GM19351 (cell line): ENCODE data around the gene PRKAB1.
"Not testable (repeated sequence)": the region's sequence is repeated elsewhere in the genome, so short reads cannot be mapped to it uniquely, and the experiment has no call there.

Source experiments
- ATAC-seq: cut with Tn5 transposase; IDR thresholded peaks from one replicate; pipeline ENCODE4 v1.9.1; 2021; ENCODE audit warnings: mild to moderate bottlenecking, moderate library complexity; ENCODE audit not compliant: unreplicated experiment

Gene PRKAB1, protein sequence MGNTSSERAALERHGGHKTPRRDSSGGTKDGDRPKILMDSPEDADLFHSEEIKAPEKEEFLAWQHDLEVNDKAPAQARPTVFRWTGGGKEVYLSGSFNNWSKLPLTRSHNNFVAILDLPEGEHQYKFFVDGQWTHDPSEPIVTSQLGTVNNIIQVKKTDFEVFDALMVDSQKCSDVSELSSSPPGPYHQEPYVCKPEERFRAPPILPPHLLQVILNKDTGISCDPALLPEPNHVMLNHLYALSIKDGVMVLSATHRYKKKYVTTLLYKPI

DNA sequence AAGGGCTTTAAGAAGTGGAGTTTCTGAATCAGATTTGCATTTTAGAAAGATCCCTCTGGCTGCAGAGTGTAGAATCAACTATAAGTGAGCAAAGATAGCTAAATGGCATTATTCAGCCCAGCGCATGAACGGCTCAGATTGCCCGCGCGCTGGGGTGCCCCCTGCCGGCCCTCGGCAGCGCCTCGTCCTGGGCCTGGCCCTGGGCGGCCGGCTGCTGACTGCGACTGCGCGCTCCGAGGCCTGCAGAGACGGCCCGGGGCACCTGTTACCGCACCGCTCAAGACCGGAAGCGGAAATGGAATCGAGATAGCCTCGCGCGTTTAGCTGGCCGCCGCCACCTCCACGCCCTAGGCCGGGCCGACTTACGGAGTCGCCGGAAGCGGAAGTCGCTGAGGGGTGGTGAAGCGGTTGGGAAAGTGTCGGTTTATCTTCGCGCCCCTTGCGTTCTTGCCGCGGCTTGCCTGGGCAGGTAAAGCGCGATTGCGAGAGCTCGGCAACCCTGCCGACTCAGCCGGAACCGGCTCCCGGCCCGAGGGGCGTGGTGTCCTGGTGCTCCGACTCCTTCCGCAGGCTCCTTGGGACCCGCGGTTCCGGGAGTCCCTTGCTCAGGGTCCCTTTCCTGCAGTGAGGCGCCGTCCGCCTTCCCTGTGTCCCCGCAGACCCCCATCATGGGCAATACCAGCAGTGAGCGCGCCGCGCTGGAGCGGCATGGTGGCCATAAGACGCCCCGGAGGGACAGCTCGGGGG lies at the start of gene PRKAB1:
PRKAB1 (plus strand) TSS at position 557 of the 747 bp plus-strand sequence; CDS start at position 669, 112 bp downstream.
- peak; percentile 88 for ATAC-seq

DNA sequence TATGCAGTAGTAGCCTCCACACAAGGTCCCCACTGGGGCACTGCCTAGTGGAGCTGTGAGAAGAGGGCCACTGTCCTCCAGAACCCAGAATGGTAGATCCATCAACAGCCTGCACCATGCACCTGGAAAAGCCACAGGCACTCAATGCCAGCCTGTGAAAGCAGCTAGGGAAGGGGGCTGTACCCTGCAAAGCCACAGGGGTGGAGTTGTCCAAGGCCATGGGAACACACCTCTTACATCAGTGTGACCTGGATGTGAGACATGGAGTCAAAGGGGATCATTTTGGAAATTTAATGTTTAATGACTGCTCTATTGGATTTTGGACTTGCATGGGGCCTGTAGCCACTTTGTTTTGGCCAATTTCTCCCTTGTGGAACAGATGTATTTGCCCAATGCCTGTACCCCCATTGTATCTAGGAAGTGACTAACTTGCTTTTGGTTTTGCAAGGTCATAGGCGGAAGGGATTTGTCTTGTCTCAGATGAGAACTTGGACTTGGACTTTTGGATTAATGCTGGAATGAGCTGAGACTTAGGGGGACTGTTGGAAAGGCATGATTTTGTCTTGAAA lies 49.5 kb upstream of the PRKAB1 start:
- ATAC-seq = not testable (repeated sequence)

DNA sequence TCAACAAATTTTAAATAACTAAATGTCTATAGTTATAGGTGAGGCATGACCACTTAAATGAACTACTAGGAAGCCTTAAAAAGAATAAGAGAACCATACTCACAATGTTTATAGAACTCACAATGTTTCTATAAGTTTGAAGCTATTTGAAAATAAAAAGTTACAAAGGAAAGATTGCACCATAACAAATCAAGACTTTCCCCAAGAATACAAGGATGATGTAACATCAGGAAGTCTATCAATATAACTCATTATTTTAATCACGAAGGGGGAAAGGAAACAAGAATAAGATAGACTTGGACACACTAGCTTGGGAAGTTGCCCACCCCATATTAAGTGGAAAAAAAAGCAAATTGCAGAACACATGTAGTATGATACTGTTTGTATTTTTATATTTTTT lies 47.4 kb upstream of the PRKAB1 start:
- no peak for ATAC-seq

DNA sequence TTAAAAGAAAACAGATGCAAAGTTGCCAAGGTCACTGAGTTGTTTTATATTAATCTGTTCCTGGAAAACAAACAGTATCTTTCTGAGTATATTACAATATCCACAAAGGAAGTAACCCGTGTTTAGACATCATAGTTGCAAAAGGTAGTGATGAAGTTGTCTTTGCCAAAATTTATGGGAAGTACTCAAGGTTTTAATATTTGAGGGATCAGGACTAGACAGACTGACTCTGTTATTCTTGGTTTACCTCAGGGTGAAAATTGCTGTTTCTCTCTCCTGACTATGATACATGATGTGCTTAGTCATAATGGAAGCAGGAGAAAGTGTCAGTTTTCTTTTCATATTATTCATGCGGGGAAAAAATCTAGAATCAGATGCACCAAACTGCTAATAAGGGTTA lies 46.1 kb upstream of the PRKAB1 start:
- no peak for ATAC-seq

DNA sequence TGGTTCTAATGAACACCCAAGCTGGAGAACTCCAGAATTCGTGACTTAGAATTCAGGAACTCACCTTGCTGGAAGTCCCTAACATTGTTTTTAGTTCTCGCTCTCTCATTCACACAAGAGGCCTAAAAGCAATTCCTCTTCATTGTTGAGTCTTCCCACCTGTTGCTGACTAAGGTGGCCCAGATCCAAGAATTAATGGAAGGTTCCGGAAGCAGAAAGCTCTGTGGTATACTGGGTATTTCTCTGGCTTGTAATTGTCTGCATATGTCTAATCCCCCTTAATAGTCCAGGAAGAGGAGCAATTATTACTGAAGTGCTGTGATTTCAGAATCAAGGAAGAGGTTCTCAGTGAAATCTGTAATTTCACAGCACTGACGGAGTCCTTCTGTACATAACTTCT lies 43.0 kb upstream of the PRKAB1 start:
- no peak for ATAC-seq

DNA sequence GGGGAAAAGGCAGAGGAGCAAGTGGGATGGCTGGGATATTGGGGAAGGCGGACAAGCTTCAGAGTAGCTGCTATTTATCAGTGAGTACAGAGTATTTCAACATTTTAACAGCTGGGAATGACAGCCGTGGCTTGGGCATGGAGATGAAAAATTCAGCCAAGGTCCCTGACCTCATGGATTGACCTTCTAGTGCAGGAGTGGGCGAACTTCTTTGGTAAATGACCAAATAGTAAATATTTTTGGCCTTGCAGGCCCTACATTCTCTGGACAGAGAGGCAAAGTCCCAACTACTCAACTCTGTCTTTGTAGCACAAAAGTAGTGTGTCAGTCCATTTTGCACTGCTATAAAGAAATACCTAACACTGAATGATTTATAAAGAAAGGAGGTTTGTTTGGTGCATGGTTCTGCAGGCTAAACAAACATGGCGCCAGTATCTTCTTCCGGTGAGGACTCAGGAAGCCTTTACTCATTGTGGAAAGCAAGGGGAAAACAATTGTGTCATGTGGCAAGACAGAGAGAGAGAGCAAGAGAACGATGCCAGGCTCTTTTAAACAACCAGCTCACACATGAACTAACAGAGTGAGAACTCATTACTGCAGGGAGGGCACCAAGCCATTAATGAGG lies 40.8 kb upstream of the PRKAB1 start:
- ATAC-seq = no peak

DNA sequence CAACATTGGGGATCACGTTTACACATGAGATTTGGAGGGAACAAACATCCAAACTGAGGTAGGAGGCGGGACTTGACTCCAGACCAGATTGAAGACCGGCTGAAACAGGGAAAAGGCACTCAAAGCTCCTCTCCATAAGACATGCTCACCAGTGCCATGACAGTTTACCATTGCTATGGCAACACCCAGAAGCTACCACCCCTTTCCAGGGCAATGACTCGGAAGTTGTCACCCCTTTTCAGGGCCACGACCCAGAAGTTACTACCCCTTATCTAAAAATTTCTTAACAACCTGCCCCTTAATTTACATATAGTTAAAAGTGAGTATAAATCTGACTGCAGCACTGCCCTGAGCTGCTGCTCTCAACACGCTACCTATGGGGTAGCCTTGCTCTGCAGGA lies 40.2 kb upstream of the PRKAB1 start:
- ATAC-seq = no peak

DNA sequence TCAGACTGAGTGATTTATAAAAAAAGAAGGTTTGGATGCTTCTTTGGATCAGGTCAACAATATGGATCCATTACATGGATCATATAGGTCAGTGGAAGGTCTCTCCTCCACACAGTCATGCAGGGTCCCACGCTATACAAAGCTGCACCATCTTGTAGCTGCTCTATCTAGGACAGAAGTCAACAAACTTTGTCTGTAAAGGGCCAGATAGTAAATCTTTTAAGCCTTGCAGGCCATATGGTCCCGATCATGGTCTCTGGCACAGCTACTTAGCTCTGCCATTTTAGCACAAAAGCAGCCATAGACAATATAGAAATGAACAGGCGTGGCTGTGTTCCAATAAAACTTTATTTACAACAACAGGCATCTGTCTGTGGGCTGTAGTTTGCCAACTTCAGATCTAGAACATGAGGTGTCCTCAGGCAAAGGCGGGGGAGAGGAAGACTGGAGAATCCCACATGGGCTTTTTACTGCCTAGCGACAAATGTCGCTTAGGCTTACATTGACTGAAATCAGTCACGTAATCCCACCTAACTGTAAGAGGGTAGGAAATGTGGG lies 37.6 kb upstream of the PRKAB1 start:
- no peak for ATAC-seq

DNA sequence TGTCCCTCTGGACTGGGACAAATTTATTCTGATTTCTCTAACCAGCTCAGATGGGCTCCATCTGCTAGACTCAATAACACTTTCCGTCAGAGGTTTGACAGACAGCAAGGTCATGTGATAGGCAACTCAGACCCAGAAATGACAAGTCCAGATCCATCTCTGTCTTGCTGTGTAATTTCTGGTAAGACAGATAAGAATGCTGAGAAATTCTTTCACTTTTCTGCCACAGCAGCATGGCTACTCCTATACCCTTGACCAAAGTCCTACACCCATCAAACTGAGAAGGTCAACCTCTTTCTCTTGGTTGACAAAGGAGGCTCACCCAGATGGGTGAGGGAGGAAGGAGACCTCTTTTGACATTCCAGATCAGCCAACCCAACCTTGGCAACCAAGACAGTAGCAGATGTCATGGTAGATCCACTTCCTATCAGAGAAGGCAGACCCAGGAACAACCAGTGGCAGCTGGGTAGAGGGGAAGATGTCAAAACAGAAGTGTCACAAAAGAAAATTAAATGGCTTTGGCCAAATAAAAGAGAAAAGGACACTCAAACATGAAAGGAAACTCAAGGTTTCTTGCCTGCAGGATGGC lies 36.9 kb upstream of the PRKAB1 start:
- no peak for ATAC-seq

DNA sequence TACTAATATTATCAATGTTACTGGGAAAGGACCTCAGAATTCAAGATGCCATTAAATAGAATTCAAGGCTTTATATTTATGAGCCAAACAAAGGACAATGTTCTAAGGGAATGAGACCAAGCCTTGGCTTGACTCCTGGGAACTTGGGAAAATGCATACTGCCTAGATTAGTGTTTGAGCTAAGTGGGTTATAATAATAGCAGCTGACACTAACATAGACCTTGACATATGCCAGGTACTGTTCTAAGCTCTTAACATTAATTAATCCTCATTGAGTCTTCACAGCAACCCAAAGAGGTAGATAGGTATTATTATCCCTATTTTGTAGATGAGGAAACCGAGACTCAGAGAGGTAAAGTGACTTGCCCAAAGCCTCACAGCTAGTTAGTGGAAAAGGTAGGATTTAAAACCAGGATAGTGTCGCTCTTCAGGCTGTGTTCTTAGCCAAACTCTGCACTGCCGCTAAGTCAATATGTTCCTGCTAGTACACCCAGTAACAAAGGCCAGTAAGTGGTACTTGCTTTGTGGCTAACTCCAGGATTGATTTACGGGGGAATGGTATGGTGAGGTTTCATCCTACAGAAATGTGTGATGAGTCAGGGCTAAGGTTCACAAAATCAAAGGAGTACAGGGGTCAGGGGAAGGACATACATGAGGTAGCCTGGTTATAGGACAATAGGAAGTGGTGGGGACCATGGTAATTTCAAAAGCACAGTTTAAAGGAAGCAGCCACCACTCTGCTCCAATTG lies 35.8 kb upstream of the PRKAB1 start:
- ATAC-seq = no peak

DNA sequence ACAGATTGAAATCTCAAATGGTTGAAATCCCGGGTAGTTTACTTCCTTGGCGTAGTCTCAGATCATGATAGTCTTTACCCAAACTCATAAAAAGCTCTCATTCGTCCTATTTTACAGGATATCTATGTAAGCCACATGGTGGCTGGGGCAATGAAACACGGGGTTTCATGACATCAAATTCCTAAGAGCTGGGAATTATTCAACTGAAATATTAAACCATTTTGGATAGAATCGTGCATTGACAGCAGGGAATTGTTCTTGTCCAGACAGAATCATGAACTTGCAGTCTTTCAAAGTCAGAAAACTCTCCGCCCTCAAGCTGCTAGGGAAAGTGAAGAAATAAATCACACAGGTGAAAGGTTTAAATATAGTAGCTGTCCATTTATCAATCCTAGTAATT lies 33.2 kb upstream of the PRKAB1 start:
- ATAC-seq = no peak

DNA sequence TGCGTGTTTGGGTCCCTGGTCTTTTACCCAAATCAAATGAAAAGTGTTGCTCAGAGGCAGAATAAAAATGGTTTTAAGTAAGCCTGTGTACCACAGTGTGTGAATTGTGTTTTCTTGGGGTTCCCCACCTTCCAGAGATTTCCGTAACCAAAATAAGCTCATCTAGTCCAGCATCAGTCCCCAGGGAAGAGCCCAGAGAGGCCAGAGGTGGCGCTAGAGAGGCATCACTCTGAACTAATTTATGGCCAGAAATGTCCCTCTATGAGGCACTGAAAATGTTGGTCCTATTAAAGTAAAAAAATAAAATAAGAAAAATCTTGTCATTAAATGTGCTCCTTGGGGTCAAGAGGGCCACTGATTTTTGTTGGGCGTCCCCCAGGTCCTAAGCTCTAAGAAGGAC lies 24.9 kb upstream of the PRKAB1 start:
- no peak for ATAC-seq

DNA sequence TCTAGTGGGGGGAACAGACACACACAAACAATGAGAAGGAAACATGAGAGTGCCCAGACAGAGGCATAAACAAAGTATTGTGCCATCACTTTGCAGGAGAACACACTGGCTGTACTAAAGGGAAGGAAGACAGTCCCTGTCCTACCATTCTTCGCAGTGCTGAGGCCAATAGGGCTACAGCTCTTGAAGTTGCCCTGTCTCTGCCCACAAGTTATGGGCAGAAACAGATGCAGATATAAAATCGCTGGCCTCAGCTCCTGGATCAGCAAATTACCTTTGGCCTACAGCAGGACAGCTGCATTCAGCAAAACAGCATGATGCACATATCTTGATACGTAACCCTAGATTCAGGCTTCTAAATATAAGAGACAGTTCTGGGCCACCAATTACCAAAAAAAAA lies 23.0 kb upstream of the PRKAB1 start:
- no peak for ATAC-seq

DNA sequence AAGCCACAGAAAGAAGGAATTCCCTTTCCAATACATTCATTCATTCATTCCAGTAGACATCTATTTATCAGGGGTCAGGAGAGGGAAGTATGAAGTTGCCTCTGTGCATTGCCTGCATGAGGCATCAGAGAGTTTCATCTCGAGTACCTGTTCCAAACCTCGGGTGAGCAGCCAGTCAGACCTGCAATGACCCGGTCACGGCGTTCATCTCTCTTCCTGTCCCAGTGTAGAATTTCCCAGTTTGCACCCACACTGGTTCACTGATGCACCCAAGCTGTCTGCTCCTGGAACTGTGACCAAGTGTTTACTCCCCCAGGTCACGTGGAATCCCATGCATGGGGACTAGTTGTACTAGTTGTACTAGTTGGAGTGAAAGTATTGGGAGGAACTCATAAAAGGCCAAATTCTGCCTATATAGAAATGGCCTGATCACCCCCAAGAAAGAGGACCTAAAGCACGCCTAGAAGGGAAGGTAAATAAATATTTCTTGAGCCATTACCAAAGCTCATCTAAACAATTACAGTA lies 22.3 kb upstream of the PRKAB1 start:
- ATAC-seq = no peak

DNA sequence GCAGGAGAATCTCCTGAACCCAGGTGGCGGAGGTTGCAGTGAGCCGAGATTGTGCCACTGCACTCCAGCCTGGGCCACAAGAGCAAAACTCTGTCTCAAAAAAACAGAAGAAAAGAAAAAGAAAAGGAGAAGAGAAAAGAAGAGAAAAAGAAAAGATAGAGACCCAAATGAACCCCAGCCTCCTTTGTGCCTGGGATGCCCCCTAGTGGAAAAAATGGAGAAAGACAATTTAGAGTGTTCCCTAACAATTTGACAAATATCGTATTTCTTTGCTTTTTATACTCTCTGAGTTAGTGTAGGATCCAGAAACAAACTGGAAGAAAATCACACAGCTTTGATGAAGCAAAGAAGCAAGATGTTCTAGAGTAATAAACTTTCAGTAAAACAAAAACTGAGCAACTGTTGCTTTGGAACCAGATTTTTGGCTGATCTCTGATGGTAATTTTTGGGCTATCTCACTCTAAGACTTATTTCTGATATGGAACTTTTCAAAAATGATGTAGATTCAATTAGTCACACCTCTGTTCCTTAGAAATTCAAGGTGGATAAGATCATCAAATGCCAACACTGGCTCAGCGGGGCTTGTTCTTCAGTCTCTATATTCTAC lies 18.6 kb upstream of the PRKAB1 start:
- ATAC-seq = no peak

DNA sequence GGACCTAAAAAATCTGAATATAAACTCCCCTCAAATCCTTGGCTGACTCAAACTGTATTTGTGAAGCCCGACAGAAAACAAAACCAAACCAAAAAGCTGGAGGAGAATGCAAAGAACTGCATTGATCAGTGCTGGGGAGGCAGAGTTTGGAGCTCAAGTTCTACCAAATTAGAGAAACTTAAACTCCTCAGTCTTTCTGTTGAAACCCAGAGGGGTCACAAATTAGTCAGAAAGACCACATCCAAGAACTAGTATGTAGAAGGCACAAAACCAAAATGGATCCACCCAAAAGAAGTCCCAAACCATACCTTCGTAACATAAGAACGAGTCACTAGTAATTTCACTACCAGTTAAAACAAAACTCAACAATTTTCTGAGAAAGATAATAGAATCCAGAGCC lies 15.3 kb upstream of the PRKAB1 start:
- no peak for ATAC-seq

DNA sequence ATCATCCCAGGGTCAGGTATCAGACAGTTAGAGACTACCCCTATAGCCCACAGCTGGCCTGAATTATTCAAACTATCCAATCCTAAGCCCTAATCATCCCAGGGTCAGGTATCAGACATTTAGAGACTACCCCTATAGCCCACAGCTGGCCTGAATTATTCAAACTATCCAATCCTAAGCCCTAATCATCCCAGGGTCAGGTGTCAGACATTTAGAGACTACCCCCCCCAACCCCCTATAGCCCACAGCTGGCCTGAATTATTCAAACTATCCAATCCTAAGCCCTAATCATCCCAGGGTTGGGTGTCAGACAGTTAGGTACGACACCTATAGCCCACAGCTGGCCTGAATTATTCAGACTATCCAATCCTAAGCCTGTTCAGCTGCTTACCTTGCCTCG lies 10.9 kb upstream of the PRKAB1 start:
- not testable (repeated sequence) for ATAC-seq

DNA sequence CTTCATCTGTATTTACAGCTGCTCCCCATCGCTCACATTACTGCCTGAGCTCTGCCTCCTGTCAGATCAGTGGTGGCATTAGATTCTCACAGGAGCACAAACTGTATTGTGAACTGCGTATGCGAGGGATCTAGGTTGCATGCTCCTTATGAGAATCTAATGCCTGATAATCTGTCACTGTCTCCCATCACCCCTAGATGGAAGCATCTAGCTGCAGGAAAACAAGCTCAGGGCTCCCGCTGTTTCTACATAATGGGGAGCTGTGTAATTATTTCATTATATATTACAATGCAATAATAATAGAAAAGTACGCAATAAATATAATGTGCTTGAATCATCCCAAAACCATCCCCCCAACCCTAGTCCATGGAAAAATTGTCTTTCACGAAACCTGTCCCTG lies 9.8 kb upstream of the PRKAB1 start:
- not testable (repeated sequence) for ATAC-seq

DNA sequence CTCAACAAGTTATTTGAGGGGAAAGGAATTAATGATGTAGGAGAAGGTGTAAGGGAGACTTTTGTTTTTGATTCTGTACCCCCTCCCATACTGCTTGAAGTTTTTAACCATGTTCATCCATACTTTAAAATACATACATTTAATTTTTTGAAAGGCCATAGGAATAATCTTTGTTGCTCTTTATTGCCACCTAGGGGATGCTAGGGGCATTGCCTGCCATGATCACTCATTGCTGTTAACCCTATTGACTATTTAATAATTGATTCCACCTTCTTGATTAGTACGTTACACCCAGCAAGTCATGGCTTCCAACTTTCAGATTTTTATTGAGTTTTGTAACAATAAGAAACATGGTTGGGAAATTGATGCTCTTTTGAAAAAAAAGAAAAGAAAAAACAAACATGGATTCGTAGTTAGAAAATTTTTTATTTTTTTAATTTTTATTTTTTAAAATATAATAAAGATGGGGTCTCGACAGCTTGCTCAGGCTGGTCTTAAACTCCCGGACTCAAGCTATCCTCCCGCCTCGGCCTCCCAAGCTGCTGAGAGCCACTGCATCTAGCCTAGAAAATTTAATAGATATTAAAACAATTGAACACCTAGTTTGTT lies 8.5 kb upstream of the PRKAB1 start:
- ATAC-seq = no peak
